DMS79 (cell line): Measurements from ENCODE around the gene OIT3.
"Not testable (repeated sequence)": the region's sequence is repeated elsewhere in the genome, so short reads cannot be mapped to it uniquely, and the experiment has no call there.

Experiments used
- DNase-seq: peaks from one replicate; lab custom pipeline; 2025; lab: John Stamatoyannopoulos, UW

OIT3 gene

GRCh38 chr10:72903941-72904446, 10.5 kb downstream of the OIT3 start:
- not testable (repeated sequence) for DNase-seq

GRCh38 chr10:72904806-72905205, 11.3 kb downstream of the OIT3 start:
- no peak for DNase-seq

GRCh38 chr10:72906446-72906845, 12.9 kb downstream of the OIT3 start:
- DNase-seq = no peak

- no peak for DNase-seq
These were observed 17.2 kb downstream of the OIT3 start for GRCh38 chr10:72910705-72911104.

- no peak for DNase-seq
These were observed 18.2 kb downstream of the OIT3 start for GRCh38 chr10:72911758-72912157.

- DNase-seq = no peak
These were observed 19.2 kb downstream of the OIT3 start for GRCh38 chr10:72912736-72913135.

- DNase-seq = no peak
These were observed 19.7 kb downstream of the OIT3 start for GRCh38 chr10:72913287-72913686.

GRCh38 chr10:72917201-72917600, 23.7 kb downstream of the OIT3 start:
- not testable (repeated sequence) for DNase-seq

- DNase-seq = not testable (repeated sequence)
These were observed 24.3 kb downstream of the OIT3 start for GRCh38 chr10:72917803-72918332.

GRCh38 chr10:72918352-72918751, 24.8 kb downstream of the OIT3 start:
- DNase-seq = no peak

GRCh38 chr10:72921147-72921683, 27.7 kb downstream of the OIT3 start:
- DNase-seq = not testable (repeated sequence)

GRCh38 chr10:72924351-72924750, 30.8 kb downstream of the OIT3 start:
- DNase-seq = no peak

- no peak for DNase-seq
These were observed 32.5 kb downstream of the OIT3 start for GRCh38 chr10:72925951-72926465.

GRCh38 chr10:72927485-72927884, 33.9 kb downstream of the OIT3 start:
- DNase-seq = no peak

- no peak for DNase-seq
These were observed 35.3 kb downstream of the OIT3 start for GRCh38 chr10:72928798-72929197.

GRCh38 chr10:72930276-72930675, 36.7 kb downstream of the OIT3 start:
- DNase-seq = no peak

- no peak for DNase-seq
These were observed 38.9 kb downstream of the OIT3 start for GRCh38 chr10:72932259-72933015.

- no peak for DNase-seq
These were observed 41.8 kb downstream of the OIT3 start for GRCh38 chr10:72935361-72935760.

GRCh38 chr10:72943498-72944234, 50.1 kb downstream of the OIT3 start:
- DNase-seq = no peak

GRCh38 chr10:72946963-72947362, 53.4 kb downstream of the OIT3 start:
- no peak for DNase-seq

GRCh38 chr10:72948762-72949161, 55.2 kb downstream of the OIT3 start:
- no peak for DNase-seq

GRCh38 chr10:72951760-72952159, 58.2 kb downstream of the OIT3 start:
- no peak for DNase-seq
